OCI-LY3 (cell line): ENCODE results near the gene ADD2.

Source experiments
- CTCF ChIP-seq: fragments of 200-600, 300-600 bp; sonication (generic); IDR thresholded peaks from 2 replicates; pipeline ENCODE4 v1.5.1; 2014; ENCODE audit warnings: antibody characterized with exemption, low read length, low read depth
- EZH2phosphoT487 ChIP-seq: fragments of 200-600 bp; shearing (Covaris generic); IDR thresholded peaks from 2 replicates; pipeline ENCODE4 v1.6.1; 2018; ENCODE audit warnings: antibody characterized with exemption, mixed run types, low read depth

DNA sequence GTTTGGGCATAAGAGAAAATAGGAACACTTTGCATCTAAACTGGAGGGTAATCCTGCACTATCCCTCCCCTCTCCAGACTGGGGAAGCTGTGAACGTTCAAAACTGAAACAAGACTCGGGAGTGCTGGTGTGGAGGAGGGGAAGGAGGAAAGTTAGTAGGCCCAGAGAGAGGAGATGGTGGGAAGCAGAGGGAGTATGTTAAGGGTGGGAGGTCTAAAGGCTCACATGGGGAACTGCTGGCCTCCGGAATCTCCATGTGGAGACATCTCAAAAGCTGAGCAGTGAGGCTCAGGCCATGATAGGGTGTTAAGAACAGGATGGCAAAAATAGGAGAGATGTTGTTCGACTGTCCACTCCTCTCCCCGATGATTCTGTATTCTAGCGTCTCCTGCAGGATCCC lies 47.9 kb downstream of the ADD2 start:
- no peak for TF ChIP-seq CTCF
- TF ChIP-seq EZH2phosphoT487: no peak
